NCI-H2171 treated with DMSO at 0.1 percent for 48 hours (cell line): ENCODE results near the gene MYO18B.

ENCODE experiments used
- DNase-seq: peaks from one replicate; lab custom pipeline; 2025; lab: John Stamatoyannopoulos, UW

The MYO18B gene

DNA sequence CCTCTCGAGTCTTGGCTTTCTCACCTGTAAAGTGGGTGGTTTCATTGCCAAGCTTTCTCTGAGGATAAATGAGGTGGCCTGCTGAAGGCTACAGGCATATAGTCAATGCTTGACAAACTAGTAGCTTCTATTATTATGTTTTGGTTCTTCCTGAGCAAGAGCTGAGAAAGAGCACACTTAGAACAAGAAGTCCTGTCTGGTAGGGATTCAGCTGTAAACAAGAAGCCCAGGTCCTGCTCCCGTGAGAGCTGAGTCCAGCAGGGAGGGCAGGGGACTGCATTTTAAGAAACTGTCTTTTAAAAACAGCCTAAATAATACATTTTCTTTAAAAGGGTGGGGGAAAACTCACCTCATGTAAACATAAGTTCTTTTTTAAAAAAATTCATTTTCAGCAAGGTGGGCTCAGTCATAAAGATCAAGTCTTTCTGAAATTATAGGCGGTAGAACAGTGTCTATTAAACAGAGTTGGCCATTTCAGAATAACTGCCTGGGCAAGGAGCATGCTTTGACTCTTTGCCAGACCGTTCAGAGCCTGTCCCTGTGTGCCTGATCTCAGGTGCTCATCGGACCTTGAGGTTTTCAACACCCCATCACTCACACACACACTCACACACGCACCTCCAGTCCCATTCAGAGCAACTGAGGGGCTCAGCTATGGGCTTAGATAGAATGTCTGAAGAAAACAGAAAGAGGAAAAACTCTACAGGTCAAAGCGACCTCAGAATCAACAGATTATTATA, 29.2 kb upstream of the MYO18B start:
- DNase-seq = no peak

DNA sequence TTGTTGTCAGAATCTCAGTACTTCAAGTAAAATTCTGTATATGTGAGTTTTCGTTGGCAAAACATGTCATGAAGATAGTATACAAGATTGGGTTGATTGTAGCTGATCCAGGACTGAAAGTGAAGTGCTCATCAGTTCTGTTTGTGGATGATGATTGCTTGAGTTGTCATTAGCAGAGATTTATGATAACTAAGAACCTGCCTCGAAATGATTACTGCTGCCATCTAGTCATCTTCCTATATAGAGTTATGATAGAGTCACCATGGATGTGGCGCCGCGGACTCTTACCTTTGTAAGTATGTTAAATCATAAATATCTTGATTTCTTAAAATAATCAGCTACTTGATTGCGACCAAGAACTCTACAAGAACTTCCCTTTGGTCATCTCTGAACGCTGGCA, 27.9 kb upstream of the MYO18B start:
- DNase-seq = no peak

DNA sequence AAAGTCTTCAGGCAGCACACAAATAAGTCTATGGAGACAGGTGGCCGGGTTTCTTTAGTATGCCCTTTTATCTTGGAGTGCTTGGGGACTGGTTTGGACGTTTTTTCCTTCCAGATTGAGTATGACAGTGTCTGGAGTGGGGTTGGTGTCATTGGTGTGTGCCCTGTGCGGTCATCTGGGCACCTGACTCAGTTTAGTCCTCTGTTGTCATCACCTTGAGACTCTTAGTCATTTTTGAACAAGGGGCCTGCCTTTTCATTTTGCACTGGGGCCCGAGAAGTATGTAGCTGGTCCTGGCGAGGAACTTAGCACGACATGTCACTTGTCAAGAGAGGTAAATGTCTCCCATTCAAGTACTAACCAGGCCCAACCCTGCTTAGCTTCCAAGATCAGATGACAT, 27.2 kb upstream of the MYO18B start:
- no peak for DNase-seq

DNA sequence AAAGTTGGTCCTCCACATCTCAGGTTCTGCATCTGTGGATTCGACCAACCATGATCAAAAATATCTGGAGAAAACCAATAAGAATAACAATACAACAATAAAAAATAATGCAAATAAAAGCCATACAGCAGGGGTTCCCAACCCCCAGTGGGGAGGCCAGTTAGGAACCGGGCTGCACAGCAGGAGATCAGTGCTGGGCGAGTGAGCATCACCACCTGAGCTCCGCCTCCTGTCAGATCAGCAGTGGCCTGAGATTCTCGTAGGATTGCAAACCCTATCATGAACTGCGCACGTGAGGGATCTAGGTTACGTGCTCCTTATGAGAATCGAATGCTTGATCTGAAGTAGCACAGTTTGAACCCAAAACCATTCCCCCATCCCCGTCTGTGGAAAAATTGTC, 25.4 kb upstream of the MYO18B start:
- no peak for DNase-seq

DNA sequence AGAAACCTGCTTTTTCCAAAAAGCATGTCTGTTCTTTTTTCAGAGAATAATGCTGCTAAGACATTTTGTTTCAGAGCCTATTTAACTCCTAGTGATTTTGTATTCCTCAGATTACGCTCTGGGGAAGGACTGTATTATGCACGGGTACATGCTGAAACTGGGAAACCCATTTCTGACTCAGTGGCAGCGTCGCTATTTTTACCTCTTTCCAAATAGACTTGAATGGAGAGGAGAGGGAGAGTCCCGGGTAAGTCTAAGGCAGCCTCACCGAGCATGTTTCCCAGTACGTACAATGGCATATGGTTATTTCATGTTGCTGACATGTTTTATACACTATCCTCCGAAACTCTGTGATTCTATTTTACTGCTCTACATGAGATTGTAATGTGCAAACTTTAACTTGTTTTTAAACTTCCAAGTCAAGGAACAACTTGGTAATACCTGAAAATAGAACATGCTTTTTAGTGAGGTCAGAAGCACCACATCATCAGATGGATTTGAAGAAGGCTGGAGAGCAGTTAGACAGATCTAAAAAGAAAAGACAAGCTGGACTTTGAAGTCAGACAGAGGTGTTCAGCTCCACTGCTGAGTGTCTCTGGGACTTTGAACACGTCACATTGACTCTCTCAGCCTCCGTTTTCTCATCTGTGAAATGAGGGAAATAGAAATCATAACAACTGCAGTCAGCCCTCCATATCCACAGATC, 23.7 kb upstream of the MYO18B start:
- DNase-seq = no peak

DNA sequence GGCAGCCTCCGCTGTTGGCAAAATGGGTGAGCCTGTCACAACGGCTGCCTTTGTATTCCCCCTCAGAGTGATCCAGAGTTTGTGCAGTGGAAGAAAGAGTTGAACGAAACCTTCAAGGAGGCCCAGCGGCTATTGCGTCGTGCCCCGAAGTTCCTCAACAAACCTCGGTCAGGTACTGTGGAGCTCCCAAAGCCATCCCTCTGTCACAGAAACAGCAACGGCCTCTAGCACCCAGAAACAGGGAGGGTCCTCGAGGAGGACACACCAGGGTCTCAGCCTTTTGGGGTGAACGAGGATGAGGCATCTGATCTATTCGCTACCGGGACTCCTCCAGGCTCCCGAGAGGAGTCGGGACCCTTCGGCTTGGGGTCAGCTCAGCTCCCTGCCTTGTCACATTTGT, 19.8 kb upstream of the MYO18B start:
- no peak for DNase-seq

DNA sequence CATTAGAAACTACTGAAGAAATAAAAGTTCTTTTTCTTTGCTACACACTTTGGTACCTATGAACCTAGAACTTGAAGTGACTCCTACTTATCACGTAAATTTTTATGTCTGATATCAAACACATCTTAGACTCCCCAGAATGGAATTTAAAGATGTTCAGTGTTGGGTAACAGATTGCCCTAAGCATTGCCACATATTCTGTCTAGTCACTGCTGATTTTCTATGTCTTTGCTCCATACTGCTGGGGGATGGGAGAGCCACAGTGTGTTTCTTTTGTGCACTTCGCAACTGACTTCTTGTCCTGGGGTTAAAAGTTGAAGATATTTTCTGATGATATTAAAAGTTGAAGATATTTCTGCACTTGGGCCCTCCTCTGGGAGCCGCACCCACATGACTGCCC, 19.4 kb upstream of the MYO18B start:
- no peak for DNase-seq

DNA sequence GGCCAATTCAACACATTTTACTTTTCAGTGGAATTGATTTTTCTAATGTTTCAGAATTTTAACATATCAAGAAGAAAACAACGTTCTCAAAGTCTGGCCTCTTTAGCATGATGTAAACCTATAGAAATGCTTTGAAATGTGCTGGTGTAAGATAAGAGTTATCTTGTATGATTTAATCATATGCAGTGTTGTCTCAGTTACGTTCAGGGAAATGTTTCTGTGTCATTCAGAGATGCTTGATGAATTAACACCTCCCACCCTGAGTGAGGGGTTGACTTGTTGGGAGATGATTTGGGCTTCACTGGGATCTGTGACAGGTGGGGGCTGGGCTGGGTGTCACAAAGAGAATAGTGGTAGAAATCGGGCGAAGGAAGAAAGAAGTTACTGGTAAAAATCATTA, 15.7 kb upstream of the MYO18B start:
- no peak for DNase-seq

DNA sequence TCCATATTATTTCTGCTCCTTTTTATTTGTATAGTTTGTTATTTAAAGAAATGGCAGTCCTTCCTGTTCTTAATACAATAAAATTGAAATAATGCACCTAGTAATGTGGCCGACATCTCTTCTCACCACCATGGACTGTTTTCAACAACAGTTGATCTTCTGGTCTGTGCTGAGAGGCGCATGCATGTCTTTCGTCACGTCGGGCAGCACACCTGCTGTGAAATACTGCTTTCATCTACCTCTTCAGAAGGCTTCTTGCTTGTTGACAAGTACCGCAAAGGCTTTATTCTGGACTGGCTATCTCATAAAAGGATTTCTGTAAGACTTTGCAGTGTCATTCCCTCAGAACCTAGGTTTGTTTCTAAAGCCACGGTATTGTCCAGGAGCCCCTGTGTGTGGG, 13.9 kb upstream of the MYO18B start:
- no peak for DNase-seq

DNA sequence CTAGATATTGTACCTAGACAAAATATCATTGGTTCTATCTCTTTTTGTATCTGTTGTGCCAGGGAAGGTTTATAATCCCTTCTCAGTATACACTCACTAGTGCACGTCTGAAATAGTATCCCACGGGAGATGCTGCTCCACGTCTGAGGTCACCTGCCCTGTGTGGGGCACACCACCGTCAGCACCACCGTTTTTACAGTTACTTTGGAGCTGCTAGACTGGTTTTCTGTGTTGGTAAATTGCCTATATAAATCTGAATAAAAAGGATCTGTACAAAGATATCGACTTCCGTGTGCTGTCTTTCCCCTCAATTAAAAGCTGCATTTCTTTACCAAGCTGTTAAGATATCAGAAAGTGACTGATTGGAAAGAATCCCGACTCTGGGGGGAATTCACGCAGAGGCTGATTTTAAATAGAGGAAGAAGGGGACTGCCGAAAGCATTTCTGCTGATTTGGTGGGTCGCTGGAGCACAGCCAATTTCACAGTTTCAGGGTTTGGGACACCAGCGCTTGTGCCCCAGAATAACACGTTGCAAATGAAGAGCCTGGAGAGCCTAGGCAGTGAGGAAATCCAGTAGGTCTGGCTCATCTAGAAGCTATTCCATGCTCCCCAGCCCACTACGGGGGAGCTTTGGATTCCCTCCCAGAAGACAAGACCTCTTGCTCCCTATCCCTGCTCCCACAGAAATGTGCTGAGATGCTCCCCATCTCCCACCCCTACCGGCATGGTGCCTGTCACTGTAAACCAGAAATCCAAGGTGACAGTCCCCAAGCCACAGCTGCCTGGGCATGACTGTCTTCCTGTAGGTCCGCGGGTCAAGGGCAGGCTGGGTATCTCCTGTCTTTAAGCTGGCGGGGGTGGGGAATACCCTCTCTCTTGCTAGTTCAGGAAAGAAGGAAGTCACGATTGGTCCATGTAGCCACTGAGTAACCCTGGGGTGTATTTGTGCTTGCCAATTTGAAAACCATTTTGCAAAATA, 12.7 kb upstream of the MYO18B start:
- DNase-seq = no peak

DNA sequence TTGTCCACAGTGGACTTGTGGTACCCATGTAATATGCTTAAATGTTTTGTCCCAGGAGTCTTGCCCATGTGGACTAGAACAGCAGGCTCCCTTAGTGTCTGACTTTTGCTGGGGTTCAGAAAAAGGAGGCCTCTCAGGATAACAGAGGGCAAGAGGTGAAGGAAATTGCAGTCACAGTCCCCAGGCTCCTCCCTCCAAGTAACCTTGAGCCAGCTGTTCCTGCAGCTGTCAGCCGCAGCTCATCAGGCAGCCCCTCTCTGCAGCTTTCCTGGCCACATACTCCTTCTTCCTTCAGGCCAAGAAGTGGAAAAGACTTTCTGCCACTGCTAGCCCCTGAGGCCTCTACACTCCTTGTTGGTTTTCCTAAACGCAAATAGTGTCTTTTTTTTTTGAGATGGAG, 6.3 kb upstream of the MYO18B start:
- no peak for DNase-seq

DNA sequence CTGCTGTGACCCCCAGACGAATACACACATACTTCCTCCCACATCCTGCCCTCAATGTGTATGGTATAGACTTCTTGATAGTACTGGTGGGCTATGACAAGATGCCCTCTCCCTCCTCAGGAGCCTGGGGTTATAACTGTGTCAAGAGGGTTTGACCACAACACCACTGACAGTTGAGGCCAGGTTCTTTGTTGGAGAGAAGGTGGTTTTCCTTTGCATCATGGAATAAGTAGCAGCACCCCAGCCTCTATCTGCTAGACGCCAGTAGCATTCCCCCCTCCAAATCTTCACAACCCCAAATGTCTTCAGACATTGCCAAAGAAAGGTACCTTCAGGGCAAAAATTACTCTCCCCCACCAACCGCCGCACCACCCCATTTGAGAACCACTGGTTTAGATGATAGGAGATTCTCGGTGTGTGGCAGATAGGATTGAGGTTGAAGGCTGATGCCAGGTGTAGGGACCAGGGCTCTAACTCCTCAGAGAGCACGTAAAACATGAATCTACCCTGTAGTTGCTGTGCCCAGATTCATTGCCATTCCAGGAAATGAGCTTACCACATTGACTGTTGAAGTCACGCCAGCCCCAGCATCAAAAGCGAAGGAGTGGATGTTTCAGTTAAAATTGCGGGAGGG, 5.5 kb upstream of the MYO18B start:
- no peak for DNase-seq

DNA sequence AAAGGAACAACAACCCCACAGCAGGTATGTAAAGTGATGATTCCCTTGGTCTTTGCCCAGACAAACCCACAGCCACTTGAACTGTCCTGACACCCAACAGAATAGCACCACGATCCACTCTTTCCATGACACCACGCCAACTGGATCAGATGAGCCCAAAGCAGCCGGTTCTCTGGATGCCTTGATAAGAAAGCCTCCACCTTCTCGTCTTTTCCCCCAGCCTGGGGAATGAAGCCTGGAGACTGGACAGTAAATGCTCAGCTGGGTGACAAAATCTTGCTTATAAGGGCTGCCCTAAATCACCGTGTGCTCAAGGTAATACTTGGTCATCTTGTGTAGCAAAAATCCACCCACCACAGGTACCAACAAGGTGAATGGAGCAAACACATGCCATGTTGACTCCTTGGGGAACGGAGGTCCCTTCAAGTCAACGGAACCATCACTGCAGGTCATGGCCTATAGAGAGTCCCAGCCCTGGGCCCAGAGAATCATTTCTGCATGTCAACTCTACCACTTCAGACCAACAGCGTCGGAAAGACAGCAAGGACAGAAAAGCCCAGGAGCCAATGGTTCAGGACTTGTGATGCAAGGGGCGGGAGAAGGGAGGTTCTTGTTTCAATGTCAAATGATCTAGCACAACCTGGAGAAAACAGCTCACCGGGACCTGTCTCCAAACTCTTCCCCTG, 2.2 kb upstream of the MYO18B start:
- DNase-seq = no peak

DNA sequence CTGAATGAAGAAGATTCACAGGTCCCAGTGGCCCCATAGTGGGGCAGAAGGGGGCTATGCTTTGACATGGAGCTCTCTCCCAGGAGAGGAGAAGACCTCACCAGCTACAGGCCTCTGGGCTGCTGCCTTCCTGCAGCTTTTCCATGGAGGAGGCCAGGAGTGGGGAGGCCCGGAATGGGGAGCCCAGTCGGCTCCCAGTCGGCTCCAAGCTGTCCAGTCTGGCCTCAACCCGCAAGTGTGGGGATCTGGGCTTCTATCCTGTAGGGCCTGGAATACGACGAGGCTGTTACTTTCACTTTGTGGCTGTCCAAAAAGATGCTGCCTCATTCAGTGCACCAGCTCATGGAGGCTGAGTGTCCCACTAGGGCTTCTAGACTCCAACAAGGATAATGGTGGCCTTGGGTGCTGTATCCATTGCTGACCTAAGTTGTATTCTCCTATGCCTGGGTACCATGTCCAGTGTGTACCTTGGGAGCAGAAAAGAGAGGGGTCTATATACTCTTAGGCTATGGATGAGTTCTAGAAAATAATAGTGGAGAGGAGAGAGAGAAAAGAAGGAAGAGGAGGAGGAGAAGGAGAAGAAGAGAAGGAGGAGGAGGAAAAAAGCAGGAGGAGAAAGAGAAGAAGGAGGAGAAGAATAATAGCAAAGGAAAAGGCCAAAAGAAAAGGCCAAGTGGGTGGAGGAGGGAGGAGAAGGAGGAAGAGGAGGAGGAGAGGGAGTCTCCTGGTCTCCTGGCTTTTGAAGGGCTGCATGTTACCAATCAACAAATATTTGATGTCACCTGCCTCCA, 1.1 kb downstream of the MYO18B start:
- no peak for DNase-seq

DNA sequence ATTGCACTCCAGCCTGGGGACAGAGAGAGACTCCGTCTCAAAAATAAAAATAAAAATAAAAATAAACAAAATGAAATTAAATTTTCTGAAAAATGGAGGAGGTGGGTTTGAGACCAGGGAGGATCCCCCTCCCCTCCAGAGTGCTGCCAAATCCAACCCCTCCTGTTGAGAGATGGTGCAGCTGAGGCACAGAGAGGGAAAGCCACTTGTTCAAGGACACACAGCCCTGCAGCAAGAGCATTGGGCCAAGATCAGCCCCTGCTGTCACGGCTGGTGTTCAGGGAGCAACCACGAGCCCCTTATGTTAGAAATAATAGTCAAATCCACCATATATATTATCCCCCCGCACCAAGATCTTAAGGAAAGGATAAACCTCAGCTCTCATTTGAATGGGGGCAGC, 2.7 kb downstream of the MYO18B start:
- DNase-seq = no peak

DNA sequence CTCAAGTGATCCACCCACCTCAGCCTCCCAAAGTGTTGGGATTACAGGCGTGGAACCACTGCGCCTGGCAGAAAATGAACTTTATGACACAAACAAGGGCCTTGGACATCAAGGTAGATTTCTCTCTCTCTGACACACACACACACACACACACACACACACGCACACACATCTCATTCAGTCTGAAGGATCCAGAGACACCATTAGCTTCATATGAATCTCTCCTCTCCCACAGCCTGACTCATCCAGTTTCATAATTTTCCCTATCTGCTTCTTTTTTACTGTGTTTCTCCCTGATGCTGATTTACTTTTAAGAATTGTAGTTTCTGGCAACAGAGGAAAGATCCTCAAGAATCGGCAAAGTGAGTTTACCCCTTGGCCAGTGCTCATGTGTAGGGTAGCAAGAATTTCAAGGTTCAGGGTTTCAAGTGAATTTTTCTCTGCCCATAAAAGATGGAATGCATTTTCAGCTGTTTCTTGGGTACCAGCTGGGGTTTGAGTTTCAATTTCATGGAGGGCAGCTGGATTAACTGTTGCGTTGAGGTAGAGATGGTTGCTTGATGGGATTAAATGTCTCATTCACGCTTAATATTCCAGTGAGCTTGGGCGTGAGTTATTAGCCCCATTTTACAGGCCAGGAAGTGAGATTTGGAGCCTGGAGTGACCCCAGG, 3.5 kb downstream of the MYO18B start:
- DNase-seq = no peak

DNA sequence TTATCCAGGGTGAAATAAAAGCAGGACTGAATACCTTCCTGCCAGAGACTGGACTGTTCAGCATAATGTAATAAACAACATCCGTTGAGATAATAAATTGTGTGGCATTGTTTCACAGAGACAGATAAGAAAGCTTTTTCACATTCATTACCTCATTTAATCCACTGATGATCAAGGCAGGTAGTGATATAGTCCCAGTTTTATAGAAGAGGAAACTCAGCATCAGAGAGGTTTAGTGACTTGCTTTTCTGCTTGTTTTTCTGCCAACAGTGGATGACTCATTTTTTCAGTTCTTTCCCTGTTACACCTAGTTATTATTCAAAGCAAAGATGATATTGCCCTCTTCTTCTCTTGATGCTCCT, 4.0 kb downstream of the MYO18B start:
- no peak for DNase-seq

DNA sequence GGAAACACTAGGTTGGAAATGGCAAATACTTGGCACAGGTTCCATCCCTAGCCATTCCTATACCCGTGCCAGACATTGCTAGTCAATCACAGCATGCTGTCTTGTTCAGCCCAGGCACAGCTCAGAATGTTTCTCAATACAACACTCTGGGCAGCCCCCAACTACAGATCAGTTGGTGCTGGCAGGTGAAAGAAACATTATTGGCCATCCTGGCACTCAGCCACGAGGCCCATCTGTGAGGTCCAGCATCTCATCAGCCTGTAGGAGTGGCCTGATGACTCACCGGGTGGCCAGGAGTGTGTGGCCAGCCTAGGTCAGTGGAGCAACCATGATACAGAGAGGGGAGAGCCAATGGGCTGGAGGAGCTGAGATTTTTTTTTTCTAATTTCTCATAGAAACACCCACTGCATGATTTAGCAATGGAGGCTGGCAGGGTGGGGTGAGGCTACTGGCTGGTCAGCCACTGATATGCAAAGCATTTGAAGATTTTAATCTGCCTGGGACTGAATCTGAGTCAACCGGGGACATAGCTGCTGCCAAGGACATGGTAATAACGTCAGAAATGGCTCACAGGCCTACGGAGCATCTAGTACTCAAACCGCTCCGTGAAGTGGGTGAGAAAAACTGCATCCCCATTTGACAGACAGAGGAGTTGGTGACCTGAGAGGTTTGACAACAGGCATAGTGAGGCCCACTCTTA, 5.4 kb downstream of the MYO18B start:
- no peak for DNase-seq

DNA sequence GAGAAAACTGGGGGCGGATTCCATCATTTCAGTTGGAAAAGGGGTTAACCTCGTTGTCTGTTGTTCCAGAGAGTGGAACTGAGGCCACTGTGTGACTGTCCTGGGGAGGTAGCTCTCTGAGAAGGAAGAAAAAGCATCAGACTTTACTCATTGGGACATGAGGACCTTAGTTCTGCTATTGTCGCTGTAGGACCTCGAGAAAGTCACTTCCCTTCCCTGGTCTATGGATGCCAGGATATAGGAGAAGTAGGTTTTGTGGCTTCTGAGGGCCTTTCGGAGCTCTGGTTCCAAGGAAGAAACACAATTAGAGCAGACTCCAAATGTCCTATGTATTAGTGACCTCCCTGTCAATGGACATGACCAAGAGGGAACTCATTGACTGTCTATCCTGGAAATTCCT, 6.2 kb downstream of the MYO18B start:
- DNase-seq = no peak

DNA sequence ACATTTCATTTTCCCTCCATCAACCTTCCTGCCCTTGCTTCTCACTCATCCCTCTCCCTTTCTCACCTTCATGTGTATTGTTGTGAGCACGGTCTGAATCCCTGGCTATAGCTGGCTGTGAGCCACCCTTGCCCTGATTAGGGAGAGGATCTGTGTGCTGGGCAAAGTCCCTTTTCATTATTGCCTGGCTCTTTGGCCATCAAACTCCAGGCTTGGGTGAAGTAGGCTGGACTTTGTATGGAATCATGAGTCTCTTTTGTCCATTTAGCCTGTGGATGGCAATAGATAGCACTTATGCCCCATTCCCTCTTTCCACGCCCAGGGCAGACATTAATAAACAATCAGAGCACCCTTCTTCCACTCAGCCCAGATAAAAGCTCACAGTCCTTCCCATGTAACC, 6.7 kb downstream of the MYO18B start:
- DNase-seq = no peak
